Upper lobe of left lung (tissue), 4 donors: ENCODE data around the gene GPC1.

Experiments used
- POLR2A ChIP-seq, 4 donors: fragments of 450-650 bp; IDR thresholded peaks; one replicate each; pipeline ENCODE4 v1.5.1; 2016 to 2017; ENCODE audit warnings: antibody characterized with exemption in 4 of 4, mild to moderate bottlenecking in 2 of 4
- TF ChIP-seq, protein P1 (sequence below), 6 experiments: fragments of 450-650 bp in 4 of 6; fragments of 200-600 bp in 2 of 6; sonication (generic) in 2 of 6; IDR thresholded peaks; one replicate each; pipeline ENCODE4 v1.5.1; 2016 to 2019; ENCODE audit warnings: antibody characterized with exemption in 6 of 6

DNA sequence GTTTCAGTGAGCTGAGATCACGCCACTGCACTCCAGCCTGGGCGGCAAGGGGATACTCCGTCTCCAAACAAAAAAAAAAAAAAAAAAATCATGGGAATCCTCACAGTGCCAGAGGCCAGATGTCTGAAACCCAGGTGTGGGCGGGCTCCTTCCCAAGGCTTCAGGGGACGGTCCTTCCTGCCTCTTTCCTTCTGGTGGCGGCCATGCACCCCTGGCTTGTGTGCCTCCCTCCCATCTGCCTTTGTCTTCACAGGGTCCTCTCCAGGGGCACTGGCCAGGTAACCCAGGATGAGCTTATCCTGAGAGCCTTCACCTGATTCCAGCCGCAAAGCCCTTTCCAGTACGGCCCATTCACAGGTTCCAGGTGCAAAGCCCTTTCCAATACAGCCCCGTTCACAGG is 40.9 kb upstream of the GPC1 start:
- TF ChIP-seq POLR2A (IDR thresholded peaks at IDR 0.05): no peak
- TF ChIP-seq, protein P1, sequence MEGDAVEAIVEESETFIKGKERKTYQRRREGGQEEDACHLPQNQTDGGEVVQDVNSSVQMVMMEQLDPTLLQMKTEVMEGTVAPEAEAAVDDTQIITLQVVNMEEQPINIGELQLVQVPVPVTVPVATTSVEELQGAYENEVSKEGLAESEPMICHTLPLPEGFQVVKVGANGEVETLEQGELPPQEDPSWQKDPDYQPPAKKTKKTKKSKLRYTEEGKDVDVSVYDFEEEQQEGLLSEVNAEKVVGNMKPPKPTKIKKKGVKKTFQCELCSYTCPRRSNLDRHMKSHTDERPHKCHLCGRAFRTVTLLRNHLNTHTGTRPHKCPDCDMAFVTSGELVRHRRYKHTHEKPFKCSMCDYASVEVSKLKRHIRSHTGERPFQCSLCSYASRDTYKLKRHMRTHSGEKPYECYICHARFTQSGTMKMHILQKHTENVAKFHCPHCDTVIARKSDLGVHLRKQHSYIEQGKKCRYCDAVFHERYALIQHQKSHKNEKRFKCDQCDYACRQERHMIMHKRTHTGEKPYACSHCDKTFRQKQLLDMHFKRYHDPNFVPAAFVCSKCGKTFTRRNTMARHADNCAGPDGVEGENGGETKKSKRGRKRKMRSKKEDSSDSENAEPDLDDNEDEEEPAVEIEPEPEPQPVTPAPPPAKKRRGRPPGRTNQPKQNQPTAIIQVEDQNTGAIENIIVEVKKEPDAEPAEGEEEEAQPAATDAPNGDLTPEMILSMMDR (IDR thresholded peaks at IDR 0.05): no peak
